Aorta (tissue), 5 donors: ENCODE results near the gene ARIH2. TPM values are rescaled to one million over a fixed set of nuclear protein-coding genes. Genes with fewer than 3 reads are reported as not detected.
"Not testable (repeated sequence)": the region's sequence is repeated elsewhere in the genome, so short reads cannot be mapped to it uniquely, and the experiment has no call there.

ENCODE experiments used
- ATAC-seq: fragments of 200-7000 bp; cut with Tn5 transposase; one replicate; pipeline ENCODE4 v1.9.1; 2022; ENCODE audit warnings: moderate library complexity; ENCODE audit not compliant: low FRiP score
- DNase-seq, 2 donors: peaks; one replicate each; pipeline ENCODE4 v3.0.0-alpha.2; 2020
- H3K27ac ChIP-seq, 2 donors: one replicate each; pipeline ENCODE4 v1.5.1; 2013; ENCODE audit warnings: low read length in 2 of 2, mild to moderate bottlenecking in 2 of 2, moderate library complexity in 2 of 2, control low read depth in 1 of 2, inconsistent platforms in 1 of 2, low read depth in 1 of 2
- H3K27me3 ChIP-seq, 2 donors: one replicate each; pipeline ENCODE4 v1.6.1; 2013; ENCODE audit warnings: control low read depth in 1 of 2, low read length in 1 of 2, mild to moderate bottlenecking in 1 of 2, moderate library complexity in 1 of 2; ENCODE audit not compliant: insufficient read depth in 2 of 2, control insufficient read depth in 1 of 2
- H3K36me3 ChIP-seq, 2 donors: one replicate each; pipeline ENCODE4 v1.6.1; 2013; ENCODE audit warnings: control low read depth in 1 of 2, low read length in 1 of 2, mild to moderate bottlenecking in 1 of 2; ENCODE audit not compliant: insufficient read depth in 2 of 2, control insufficient read depth in 1 of 2
- H3K4me1 ChIP-seq, 2 donors: one replicate each; pipeline ENCODE4 v1.6.1; 2013; ENCODE audit warnings: low read length in 2 of 2, control low read depth in 1 of 2, mild to moderate bottlenecking in 1 of 2, moderate library complexity in 1 of 2; ENCODE audit not compliant: insufficient read depth in 2 of 2, control insufficient read depth in 1 of 2
- H3K4me3 ChIP-seq, 2 donors: one replicate each; pipeline ENCODE4 v1.5.1; 2013; ENCODE audit warnings: low read length in 2 of 2, control low read depth in 1 of 2, mild to moderate bottlenecking in 1 of 2
- H3K9me3 ChIP-seq: one replicate; pipeline ENCODE4 v1.6.1; 2013; ENCODE audit warnings: mild to moderate bottlenecking, low read length; ENCODE audit not compliant: control insufficient read depth
- WGBS, 2 donors: extraction: QIAGEN DNeasy Blood & Tissue Kit; methylation state at CpG; one replicate each; pipeline ENCODE4 v1.1.7; 2013; 5-methylcytosine and 5-hydroxymethylcytosine counted together
- intact Hi-C, 2 donors: fragments of 100-400 bp; cut with DNase I; formaldehyde crosslinking; loops; one replicate each; pipeline versions ENCODE4 v1.14.2 to v1.15.0; 2022
- polyA plus RNA-seq, 2 donors: library from polyadenylated mRNA; stranded (reverse); fragments of 200-250 nt; gene quantifications; one replicate each; pipeline ENCODE4 v1.2.3, GENCODE V29; 2013
- total RNA-seq, 2 donors: library from RNA; stranded (reverse); fragmentation: NEBNext Ultra II Directional; extraction: Animal tissue kit (Norgen Biotek cat#: 25700); gene quantifications; one replicate each; pipeline ENCODE4 v1.2.1, GENCODE V29; 2021
- donor health status: healthy with polysubstance abuse.
- donor health status: Bipolar disorder and iron deficiency.
- donor health status: DM: no; HTN: no; CAD: no.
- donor health status: DM: no; HTN: no; CAD: no.
- donor health status: DM: yes; HTN: yes; CAD: no.

The ARIH2 gene
- total and polyA plus RNA-seq, 4 donors, result 50.0 to 89.4 (median 67.9) TPM

GRCh38 chr3:49001155-49001554 is 82.5 kb downstream of the ARIH2 start:
- WGBS, 2 donors, result 90 to 92% methylated on average over 6 of the region's 6 CpGs
- ATAC-seq (no peak), DNase-seq (no peak)
- H3K4me1 ChIP-seq, result no peaks in the 10 kb centered on the region
- H3K27ac ChIP-seq, result no peak overlapping the region
- no peaks in the 10 kb centered on the region for H3K9me3 ChIP-seq
- H3K36me3 ChIP-seq, result no peaks in the 10 kb centered on the region
- intact Hi-C loops, result no loop called here
- H3K4me3 ChIP-seq, result no peak overlapping the region
- H3K27me3 ChIP-seq, result no peaks in the 10 kb centered on the region

- no peak for DNase-seq
- ATAC-seq, result no peak
- intact Hi-C loops, result no loop called here
- no peaks in the 10 kb centered on the region for H3K27me3 ChIP-seq
- no peak overlapping the region for H3K27ac ChIP-seq
- H3K4me1 ChIP-seq, result no peaks in the 10 kb centered on the region
- H3K4me3 ChIP-seq, result no peak overlapping the region
- H3K9me3 ChIP-seq, result no peaks in the 10 kb centered on the region
- H3K36me3 ChIP-seq, result no peaks in the 10 kb centered on the region
- WGBS, 2 donors, result 90 to 91% methylated on average over 16 of the region's 16 CpGs
Measured at GRCh38 chr3:49004352-49005302, 86.0 kb downstream of the ARIH2 start.

GRCh38 chr3:49005303-49005680 is 86.7 kb downstream of the ARIH2 start:
- no peak for ATAC-seq
- H3K27ac ChIP-seq, result no peak overlapping the region
- no peaks in the 10 kb centered on the region for H3K4me1 ChIP-seq
- H3K36me3 ChIP-seq, result no peaks in the 10 kb centered on the region
- DNase-seq, result no peak
- intact Hi-C loops, result no loop called here
- 95 to 97% methylated on average over 3 of the region's 3 CpGs for WGBS, 2 donors
- no peaks in the 10 kb centered on the region for H3K9me3 ChIP-seq
- H3K27me3 ChIP-seq, result no peaks in the 10 kb centered on the region
- H3K4me3 ChIP-seq, result no peak overlapping the region

GRCh38 chr3:49005998-49006397 is 87.4 kb downstream of the ARIH2 start:
- ATAC-seq (no peak), DNase-seq (no peak)
- WGBS, 2 donors, result 94% methylated on average over 5 of the region's 5 CpGs
- intact Hi-C loops, result no loop called here
- H3K27ac ChIP-seq, result peak overlapping the region in 1 of 2 donors; percentile 48
- H3K36me3 ChIP-seq, result no peaks in the 10 kb centered on the region
- no peak overlapping the region for H3K4me3 ChIP-seq
- H3K27me3 ChIP-seq, result no peaks in the 10 kb centered on the region
- H3K9me3 ChIP-seq, result no peaks in the 10 kb centered on the region
- H3K4me1 ChIP-seq, result no peaks in the 10 kb centered on the region

- no peaks in the 10 kb centered on the region for H3K4me1 ChIP-seq
- 0 to 1% methylated on average over 32 of the region's 32 CpGs for WGBS, 2 donors
- DNase-seq (peak; percentile 72 to 83), ATAC-seq (peak; percentile 45)
- no peaks in the 10 kb centered on the region for H3K9me3 ChIP-seq
- peak overlapping the region in 1 of 2 donors; percentile 96 for H3K27ac ChIP-seq
- H3K4me3 ChIP-seq, result peak overlapping the region; percentile 32 to 49
- H3K36me3 ChIP-seq, result no peaks in the 10 kb centered on the region
- intact Hi-C loops, result no loop called here
- no peaks in the 10 kb centered on the region for H3K27me3 ChIP-seq
Measured at GRCh38 chr3:49006408-49007067, 87.9 kb downstream of the ARIH2 start.

- ATAC-seq (peak; percentile 95), DNase-seq (peak; percentile 98 to 99)
- Histone ChIP-seq H3K36me3 (no peaks in the 10 kb centered on the region), H3K4me1 (no peaks in the 10 kb centered on the region), H3K27ac (peak within 1 kb of the TSS in 1 of 2 donors; percentile 96), H3K4me3 (peak within 1 kb of the TSS; percentile 32 to 69), H3K9me3 (no peaks in the 10 kb centered on the region), H3K27me3 (no peaks in the 10 kb centered on the region)
- intact Hi-C loops, result no loop called here
- WGBS, 2 donors, result 0 to 1% methylated on average over 65 of the region's 65 CpGs
Measured at GRCh38 chr3:49007068-49007770, 88.6 kb downstream of the ARIH2 start, which contains the start of gene WDR6. WDR6 (plus strand) TSS chr3:49007391; CDS start chr3:49007432, 41 bp downstream.

- Histone ChIP-seq H3K4me1 (no peaks in the 10 kb centered on the region), H3K27ac (peak overlapping the region in 1 of 2 donors; percentile 46), H3K36me3 (no peaks in the 10 kb centered on the region), H3K4me3 (peak overlapping the region; percentile 30 to 69), H3K9me3 (no peaks in the 10 kb centered on the region), H3K27me3 (no peaks in the 10 kb centered on the region)
- DNase-seq (peak; percentile 95 to 97), ATAC-seq (peak; percentile 90)
- intact Hi-C loops, result no loop called here
- WGBS, 2 donors, result 14% methylated on average over 36 to 41 of the region's 41 CpGs
Measured at GRCh38 chr3:49007771-49008528, 89.3 kb downstream of the ARIH2 start.

- H3K27ac ChIP-seq, H3K4me3 ChIP-seq, H3K4me1 ChIP-seq, ATAC-seq, H3K36me3 ChIP-seq, H3K27me3 ChIP-seq, intact Hi-C loops, H3K9me3 ChIP-seq, DNase-seq: not testable (repeated sequence)
- 81 to 86% methylated on average over 5 of the region's 5 CpGs for WGBS, 2 donors
Measured at GRCh38 chr3:49008627-49009026, 90.0 kb downstream of the ARIH2 start.
